HG03064 (cell line): ENCODE results near the gene MRGPRG.
"Not testable (repeated sequence)": the region's sequence is repeated elsewhere in the genome, so short reads cannot be mapped to it uniquely, and the experiment has no call there.

Experiments
- ATAC-seq: cut with Tn5 transposase; IDR thresholded peaks from one replicate; pipeline ENCODE4 v1.9.1; 2021; ENCODE audit warnings: low read depth; ENCODE audit not compliant: unreplicated experiment

The MRGPRG gene

GRCh38 chr11:3181725-3182461, 36.7 kb downstream of the MRGPRG start:
- no peak for ATAC-seq

DNA sequence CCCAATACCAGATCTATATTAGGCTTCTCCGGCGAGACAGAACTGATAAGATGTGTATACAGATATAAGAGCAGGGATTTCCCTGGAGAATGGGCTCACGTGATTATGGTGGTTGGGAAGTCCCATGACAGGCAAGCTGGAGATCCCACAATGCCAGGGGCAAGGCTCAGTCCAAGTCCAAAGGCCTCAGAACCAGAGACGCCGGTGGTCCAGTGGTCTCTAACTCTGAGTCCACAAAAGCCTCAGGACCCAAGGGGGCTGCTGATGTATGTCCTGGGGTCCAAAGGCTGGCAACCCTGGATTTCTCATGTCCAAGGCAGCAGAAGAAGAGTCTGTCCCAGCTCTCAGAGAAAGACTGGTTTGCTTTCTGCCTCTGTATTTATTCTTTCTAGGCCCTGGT, 37.7 kb downstream of the MRGPRG start:
- ATAC-seq: no peak

DNA sequence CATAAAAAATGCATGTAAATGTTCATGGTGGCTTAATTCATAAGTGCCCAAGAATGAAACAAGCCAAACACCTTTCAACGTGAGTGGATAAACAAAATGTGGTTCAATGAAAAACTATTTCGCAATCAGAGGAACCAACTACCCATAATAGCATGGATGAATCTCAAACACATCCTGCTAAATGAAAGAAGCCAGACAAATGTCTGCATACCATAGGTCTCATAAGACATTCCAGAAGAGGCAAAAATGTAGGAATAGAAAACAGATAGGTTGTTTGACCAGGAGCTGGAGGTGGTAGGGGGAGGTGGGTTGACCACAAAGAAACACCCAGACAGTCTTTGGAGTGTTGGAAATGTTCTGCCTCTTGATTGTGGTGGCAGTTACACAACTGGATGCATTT, 40.3 kb downstream of the MRGPRG start:
- ATAC-seq: no peak

GRCh38 chr11:3177931-3178330, 40.7 kb downstream of the MRGPRG start:
- no peak for ATAC-seq

GRCh38 chr11:3176487-3176886, 42.1 kb downstream of the MRGPRG start:
- ATAC-seq: no peak

- no peak for ATAC-seq
These were observed 43.4 kb downstream of the MRGPRG start for GRCh38 chr11:3175194-3175593.

DNA sequence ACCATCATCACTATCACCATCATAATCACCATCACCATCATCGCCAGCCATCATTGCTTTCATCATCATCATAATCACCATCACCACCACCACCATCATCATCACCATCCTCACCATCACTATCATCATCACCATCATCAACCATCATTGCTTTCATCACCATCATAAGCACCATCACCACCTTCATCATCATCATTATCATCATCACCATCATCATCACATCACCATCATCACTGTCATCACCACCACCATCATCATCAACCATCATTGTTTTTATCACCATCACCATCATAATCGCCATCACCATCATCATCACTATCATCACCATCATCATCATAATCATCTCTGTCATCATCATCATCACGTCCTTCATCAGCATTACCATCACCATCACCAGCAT, 44.2 kb downstream of the MRGPRG start:
- ATAC-seq: no peak

DNA sequence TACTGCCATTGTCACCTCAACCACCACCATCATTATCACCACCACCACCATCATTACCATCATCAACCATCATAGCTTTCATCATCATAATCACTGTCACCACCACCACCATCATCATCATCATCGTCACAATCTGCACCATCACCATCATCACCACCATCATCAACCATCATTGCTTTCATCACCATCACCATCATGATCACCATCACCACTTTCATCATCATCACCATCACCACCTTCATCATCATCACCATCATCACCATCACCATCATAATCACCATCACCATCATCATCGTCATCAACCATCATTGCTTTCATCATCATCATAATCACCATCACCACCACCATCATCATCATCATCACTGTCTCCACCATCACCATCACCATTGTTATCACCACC, 44.8 kb downstream of the MRGPRG start:
- no peak for ATAC-seq

DNA sequence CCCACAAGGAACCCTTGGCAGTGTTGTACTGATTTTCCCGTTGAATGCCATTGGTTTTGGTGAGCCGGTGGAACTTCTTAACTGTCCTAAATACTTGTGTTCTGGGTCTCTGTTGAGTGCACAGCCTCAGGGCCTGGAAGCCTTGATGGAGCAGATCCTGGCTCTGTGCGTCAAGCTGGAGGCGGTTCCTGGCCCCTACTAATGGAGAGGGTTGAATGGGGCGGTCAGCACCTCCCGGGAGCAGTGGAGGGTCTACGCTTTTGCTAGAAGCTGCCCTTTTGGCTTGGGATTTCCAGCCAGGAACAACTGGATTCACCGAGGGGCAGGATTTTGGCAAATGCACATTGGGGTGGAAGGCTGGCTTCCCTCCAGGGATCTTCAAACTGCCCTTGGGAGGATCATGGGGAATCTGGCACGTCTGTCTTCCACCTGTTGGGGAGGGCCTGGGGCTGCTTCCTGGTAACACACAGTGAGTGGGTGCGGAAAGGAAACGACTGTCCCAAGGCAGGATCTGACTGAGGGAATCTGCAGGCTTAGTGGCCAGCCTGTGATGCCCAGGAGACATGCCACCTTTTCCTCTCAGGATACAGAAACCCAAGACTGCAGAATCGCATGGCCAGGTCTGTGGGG, 46.6 kb downstream of the MRGPRG start:
- ATAC-seq: no peak

DNA sequence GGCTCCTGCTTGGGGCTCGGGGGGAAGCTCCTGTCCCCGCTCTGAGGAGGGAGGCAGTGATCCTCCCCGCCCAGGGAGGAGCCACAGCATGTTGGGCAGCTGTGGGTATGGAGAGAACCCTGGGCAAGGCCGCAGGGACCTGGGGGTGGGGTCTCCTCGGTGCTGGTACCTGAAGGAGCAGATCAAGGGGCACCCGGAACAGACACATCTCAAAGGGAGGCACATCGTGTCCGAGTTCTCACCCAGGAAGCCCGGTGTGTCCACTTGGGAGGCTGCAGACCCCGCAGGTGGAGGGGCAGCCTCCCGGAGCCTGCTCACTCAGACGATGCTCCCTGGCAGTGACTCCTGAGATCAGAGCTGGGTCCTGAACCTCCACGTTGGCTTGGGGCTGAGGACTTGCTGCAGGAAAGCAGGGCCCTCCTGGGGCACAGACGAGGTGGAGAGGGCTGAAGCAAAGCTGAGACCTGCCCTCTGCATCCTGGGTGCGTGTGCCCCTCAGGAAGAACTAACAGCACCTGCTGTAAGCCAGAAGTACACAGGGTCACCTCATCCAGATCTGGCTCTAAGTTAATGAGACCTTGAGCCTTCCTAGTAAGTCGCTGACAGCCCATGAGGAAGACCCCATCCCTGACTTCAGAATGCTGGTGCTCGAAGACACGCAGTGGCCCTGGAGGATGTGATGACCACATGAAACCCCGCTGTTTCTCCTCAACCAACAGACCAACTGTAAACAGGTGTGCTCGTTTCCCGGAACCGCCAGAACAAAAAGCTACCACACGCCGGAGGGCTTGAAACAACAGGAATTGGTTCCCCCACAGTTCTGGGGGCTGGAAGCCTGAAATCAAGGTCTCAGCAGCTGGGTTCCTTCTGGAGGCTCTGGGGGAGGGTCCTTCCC, 47.6 kb downstream of the MRGPRG start:
- ATAC-seq: no peak

- no peak for ATAC-seq
These were observed 48.4 kb downstream of the MRGPRG start for GRCh38 chr11:3170044-3170755.

GRCh38 chr11:3169255-3170043, 49.2 kb downstream of the MRGPRG start:
- ATAC-seq: no peak

DNA sequence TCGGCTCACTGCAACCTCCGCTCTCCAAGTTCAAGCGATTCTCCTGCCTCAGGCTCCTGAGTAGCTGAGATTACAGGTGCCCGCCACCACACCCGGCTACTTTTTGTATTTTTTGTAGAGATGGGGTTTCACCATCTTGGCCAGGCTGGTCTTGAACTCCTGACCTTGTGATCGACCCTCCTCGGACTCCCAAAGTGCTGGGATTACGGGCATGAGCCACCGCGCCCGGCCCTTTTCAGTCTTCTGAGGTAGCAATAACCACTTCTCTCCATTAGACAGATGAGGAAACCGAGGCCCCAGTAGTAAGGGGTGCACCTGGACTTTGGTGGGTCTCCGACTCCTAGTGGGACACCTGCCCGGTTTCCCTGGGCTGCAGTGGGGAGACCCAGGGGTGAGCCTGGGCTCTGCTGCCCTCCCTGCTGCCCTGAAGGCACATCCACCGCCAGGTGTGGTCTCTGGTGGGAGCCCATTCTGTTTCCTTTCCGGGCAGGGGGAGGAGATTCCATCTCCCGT, 49.8 kb downstream of the MRGPRG start:
- not testable (repeated sequence) for ATAC-seq
